Measurements from ENCODE around the gene ADISSP. TPM values are rescaled to one million over a fixed set of nuclear protein-coding genes. Genes with fewer than 3 reads are reported as not detected.

The ADISSP gene
- total RNA-seq, 1 donor: 26.8 TPM

GRCh38 chr20:3724356-3724755 is 43.2 kb downstream of the ADISSP start:
- no peak for DNase-seq (ENCODE audit: low read depth)
- H3K4me3 ChIP-seq (ENCODE audit: low read depth, low read length): no peak overlapping the region
- no peak for TF ChIP-seq CTCF (IDR thresholded peaks at IDR 0.05; ENCODE audit: insufficient read depth, low read depth, low read length)

- no peak overlapping the region for H3K4me3 ChIP-seq (ENCODE audit: low read depth, low read length)
- no peak for DNase-seq (ENCODE audit: low read depth)
- TF ChIP-seq CTCF (IDR thresholded peaks at IDR 0.05; ENCODE audit: insufficient read depth, low read depth, low read length): no peak
Observed at GRCh38 chr20:3723284-3723683, 44.3 kb downstream of the ADISSP start.

GRCh38 chr20:3721912-3722311 is 45.6 kb downstream of the ADISSP start:
- no peak for DNase-seq (ENCODE audit: low read depth)
- no peak overlapping the region for H3K4me3 ChIP-seq (ENCODE audit: low read depth, low read length)

GRCh38 chr20:3720626-3721025 is 46.9 kb downstream of the ADISSP start:
- no peak overlapping the region for H3K4me3 ChIP-seq (ENCODE audit: low read depth, low read length)
- no peak for DNase-seq (ENCODE audit: low read depth)
- no peak for TF ChIP-seq CTCF (IDR thresholded peaks at IDR 0.05; ENCODE audit: insufficient read depth, low read depth, low read length)

More at GRCh38 chr20:3721912-3722311, 45.6 kb downstream of the ADISSP start:
- no peak for TF ChIP-seq CTCF (IDR thresholded peaks at IDR 0.05; ENCODE audit: insufficient read depth, low read depth, low read length)

- DNase-seq (ENCODE audit: low read depth): no peak
- no peak for TF ChIP-seq CTCF (IDR thresholded peaks at IDR 0.05; ENCODE audit: insufficient read depth, low read depth, low read length)
- no peak overlapping the region for H3K4me3 ChIP-seq (ENCODE audit: low read depth, low read length)
Observed at GRCh38 chr20:3720068-3720467, 47.5 kb downstream of the ADISSP start.

GRCh38 chr20:3719046-3719445 is 48.5 kb downstream of the ADISSP start:
- no peak for TF ChIP-seq CTCF (IDR thresholded peaks at IDR 0.05; ENCODE audit: insufficient read depth, low read depth, low read length)
- DNase-seq (ENCODE audit: low read depth): no peak
- no peak overlapping the region for H3K4me3 ChIP-seq (ENCODE audit: low read depth, low read length)

GRCh38 chr20:3716195-3716834 is 51.2 kb downstream of the ADISSP start:
- H3K4me3 ChIP-seq (ENCODE audit: low read depth, low read length): no peak overlapping the region
- peak; percentile 89 for TF ChIP-seq CTCF (IDR thresholded peaks at IDR 0.05; ENCODE audit: insufficient read depth, low read depth, low read length)
- peak; percentile 60 for DNase-seq (ENCODE audit: low read depth)
